ENCODE measurements around the gene FRMD4A.

DNA sequence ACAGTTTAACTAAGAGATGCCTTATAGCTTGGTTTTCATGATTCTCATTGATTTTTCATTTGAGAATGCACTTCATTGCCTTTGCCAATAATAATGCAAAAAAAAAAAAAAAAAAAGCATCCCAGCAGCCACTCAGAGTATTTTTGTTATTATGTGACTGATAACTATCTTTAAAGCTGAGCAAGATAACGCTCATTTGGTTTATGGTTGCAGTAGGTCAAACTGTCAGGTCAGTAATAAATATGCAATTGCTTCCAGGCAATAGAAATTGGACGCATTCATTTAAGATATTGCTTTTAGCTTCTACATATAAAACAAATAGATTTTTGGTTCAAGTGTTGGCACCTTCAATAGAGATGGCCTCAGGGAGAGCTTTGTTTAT, 528.8 kb downstream of the FRMD4A start:
- TF ChIP-seq, protein P1, sequence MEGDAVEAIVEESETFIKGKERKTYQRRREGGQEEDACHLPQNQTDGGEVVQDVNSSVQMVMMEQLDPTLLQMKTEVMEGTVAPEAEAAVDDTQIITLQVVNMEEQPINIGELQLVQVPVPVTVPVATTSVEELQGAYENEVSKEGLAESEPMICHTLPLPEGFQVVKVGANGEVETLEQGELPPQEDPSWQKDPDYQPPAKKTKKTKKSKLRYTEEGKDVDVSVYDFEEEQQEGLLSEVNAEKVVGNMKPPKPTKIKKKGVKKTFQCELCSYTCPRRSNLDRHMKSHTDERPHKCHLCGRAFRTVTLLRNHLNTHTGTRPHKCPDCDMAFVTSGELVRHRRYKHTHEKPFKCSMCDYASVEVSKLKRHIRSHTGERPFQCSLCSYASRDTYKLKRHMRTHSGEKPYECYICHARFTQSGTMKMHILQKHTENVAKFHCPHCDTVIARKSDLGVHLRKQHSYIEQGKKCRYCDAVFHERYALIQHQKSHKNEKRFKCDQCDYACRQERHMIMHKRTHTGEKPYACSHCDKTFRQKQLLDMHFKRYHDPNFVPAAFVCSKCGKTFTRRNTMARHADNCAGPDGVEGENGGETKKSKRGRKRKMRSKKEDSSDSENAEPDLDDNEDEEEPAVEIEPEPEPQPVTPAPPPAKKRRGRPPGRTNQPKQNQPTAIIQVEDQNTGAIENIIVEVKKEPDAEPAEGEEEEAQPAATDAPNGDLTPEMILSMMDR (conservative IDR thresholded peaks at IDR 0.05), result no peak
- no peak for TF ChIP-seq EZH2 (IDR thresholded peaks at IDR 0.05; ENCODE audit: low read depth)
